Activated CD4-positive, CD25-positive, alpha-beta regulatory T cell (primary cell): ENCODE results near the gene MAP2.

Experiments used
- DNase-seq, 4 experiments: peaks; one replicate each; lab custom pipeline; 2025; lab: John Stamatoyannopoulos, UW

Gene MAP2

GRCh38 chr2:209721497-209721896 is 297.6 kb downstream of the MAP2 start:
- no peak for DNase-seq

GRCh38 chr2:209726311-209726710 is 302.5 kb downstream of the MAP2 start:
- no peak for DNase-seq

DNA sequence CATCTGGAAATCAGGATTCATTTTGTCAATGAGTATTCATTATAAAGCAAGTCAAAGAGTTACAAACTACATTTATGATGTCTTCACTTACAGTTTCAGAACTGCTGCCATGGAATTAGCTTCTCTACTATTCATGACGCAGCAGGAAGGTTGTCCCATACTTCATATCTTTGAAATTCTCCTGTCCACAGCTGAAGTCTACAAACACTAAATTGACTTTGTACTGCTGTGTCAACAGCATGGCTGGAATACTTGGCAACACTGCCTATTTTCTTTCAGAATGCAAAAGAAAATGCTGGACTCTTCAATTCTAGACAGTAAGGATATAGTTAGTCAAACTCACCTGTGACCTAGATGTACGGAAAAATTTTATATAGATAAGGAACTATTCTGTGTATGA is 303.2 kb downstream of the MAP2 start:
- no peak for DNase-seq

- DNase-seq: no peak
Observed at GRCh38 chr2:209734805-209735204, 311.0 kb downstream of the MAP2 start.

- no peak for DNase-seq
Observed at GRCh38 chr2:209741953-209742352, 318.1 kb downstream of the MAP2 start.

DNA sequence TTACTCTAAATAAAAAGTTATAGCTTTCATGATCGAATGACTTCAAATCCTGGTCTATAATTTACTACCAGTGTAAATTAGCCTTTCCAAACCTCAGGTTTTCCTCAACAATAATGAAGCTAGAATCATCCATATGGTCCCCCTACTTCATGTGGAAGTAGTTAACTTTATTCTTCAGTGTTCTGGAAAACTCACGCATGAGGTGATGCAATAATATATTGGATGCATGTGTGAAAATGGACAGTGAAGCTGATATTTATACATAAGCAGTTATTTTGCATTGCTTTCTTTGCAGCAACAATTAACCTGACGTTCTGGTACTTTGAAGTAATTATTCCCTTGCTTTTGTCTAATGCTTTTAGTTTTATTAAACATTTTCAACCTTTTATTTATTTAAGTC is 329.2 kb downstream of the MAP2 start:
- no peak for DNase-seq

DNA sequence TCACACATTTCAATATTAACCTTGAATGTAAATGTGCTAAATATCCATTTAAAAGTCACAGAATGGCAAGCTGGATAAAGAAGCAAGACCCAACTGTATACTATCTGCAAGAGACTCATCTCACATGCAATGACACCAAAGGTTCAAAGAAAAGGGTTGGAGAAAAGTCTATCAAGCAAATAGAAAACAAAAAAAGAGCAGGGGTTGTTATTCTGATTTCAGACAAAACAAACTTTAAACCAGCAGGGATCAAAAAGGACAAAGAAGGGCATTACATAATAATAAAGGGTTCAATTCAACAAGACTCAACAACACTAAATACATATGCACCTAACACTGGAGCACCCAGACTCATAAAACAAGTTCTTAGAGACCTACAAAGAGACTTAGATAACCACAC is 333.3 kb downstream of the MAP2 start:
- no peak for DNase-seq

GRCh38 chr2:209761566-209761965 is 337.7 kb downstream of the MAP2 start:
- DNase-seq: no peak

DNA sequence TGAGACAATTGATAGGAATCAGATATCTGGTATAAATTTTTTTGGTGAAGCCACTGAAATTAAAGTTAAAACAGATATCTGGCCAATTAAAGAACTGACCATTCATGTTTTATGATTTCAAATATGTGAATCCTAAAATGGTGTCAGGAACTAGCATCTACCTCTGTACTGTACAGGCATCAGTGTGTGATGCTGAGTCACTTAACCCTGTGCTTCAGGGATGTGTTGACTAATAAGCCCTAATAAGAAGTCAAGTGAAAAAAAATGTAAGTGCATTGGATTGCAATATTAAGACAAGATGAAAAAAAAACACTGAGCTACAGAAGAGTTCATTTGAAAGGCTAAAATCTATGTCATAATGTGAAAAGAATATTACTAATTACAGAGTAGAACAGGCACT is 338.7 kb downstream of the MAP2 start:
- no peak for DNase-seq

DNA sequence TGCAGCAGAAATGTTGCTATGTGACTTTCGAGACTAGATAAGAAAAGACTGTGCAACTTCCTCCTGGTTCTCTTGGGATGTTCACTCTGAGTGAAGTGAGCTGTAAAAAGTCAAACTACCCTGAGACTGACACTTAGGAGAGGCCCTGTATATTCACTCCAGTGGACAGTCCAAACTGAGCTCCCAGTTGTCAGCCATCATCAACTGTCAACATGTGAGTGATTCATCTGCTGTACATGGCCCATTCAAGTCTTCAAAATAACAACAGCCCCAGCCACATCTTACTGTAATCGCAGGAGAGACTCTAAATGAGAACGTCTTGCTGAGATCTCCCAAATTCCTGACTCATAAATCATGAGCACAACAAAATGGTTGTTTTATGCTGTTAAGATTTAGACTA is 339.3 kb downstream of the MAP2 start:
- no peak for DNase-seq

DNA sequence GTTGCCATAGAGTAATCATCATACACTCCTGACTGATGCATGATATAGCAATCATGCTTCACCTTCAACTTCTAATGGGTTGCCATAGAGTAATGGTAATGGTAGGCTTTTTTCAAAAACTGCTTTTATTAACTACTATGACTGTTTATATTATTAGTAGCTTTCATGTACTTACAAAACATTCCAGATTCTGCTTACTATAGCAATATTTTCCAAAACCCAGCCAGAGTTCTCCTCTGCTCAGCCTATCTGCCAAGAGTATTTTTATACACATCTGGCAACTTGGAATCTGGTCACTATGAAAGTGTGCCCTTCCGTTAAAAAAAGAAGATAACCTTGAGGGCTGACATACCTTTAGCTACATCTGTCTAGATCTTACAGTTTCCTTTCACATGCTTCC is 342.8 kb downstream of the MAP2 start:
- no peak for DNase-seq

- DNase-seq: no peak
Observed at GRCh38 chr2:209767316-209767715, 343.5 kb downstream of the MAP2 start.

GRCh38 chr2:209768557-209768956 is 344.7 kb downstream of the MAP2 start:
- DNase-seq: no peak

DNA sequence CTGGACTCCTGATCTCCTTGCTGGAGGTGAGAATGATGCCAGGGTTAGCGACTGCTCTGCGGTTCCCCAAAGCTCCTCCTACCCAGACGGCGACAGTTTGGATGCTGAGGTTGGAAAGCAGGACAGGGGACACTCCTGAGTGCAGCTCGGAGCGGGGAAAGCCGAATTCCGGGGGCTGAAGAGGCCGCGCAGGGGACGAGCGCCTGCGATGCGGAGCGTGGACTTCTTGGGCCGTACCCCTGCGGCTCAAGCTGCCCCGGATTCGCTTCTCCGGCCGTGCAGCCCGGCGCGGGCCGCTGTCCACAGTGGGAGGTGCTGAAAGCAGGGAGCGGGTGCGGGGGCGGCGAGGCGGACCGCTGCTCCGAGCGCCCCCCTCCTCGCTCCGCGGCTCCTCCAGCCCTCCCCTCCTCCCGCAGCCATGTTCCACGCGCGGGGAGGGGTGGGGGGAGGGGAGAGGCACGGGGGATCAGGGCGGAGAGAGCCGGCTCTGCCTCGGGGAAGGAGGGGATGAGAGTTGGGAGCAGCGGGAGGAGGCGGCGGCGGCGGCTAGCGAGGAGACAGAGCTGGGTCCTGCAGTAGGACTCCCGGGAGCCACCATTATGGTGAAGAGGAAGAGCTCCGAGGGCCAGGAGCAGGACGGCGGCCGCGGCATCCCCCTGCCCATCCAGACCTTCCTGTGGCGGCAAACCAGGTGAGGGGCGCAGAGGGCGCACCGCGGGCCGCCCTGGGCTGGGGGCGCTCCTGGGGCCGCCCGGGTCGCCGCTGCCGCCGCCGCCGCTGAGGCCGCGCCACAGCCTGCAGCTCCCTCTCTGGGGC is 347.8 kb downstream of the MAP2 start, which contains the start of gene UNC80:
TSS of gene UNC80 (plus strand) at position 359 of the 816 bp plus-strand sequence. CDS start at position 600, 241 bp downstream.
- no peak for DNase-seq

- no peak for DNase-seq
Observed at GRCh38 chr2:209772290-209772685, 348.4 kb downstream of the MAP2 start.

GRCh38 chr2:209773377-209773776 is 349.5 kb downstream of the MAP2 start:
- no peak for DNase-seq
